ENCODE results near the gene HIGD1A.

- TF ChIP-seq, protein P1, sequence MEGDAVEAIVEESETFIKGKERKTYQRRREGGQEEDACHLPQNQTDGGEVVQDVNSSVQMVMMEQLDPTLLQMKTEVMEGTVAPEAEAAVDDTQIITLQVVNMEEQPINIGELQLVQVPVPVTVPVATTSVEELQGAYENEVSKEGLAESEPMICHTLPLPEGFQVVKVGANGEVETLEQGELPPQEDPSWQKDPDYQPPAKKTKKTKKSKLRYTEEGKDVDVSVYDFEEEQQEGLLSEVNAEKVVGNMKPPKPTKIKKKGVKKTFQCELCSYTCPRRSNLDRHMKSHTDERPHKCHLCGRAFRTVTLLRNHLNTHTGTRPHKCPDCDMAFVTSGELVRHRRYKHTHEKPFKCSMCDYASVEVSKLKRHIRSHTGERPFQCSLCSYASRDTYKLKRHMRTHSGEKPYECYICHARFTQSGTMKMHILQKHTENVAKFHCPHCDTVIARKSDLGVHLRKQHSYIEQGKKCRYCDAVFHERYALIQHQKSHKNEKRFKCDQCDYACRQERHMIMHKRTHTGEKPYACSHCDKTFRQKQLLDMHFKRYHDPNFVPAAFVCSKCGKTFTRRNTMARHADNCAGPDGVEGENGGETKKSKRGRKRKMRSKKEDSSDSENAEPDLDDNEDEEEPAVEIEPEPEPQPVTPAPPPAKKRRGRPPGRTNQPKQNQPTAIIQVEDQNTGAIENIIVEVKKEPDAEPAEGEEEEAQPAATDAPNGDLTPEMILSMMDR (conservative IDR thresholded peaks at IDR 0.05; ENCODE audit: low read depth in 2 of 2) = no peak
- TF ChIP-seq POLR2AphosphoS5 (IDR thresholded peaks at IDR 0.05; ENCODE audit: low read depth) = no peak
- TF ChIP-seq EZH2phosphoT487 (IDR thresholded peaks at IDR 0.05; ENCODE audit: unreplicated experiment) = no peak
- no peak for TF ChIP-seq EZH2 (IDR thresholded peaks at IDR 0.05; ENCODE audit: low read depth, unreplicated experiment)
- no peak for TF ChIP-seq REST (IDR thresholded peaks at IDR 0.05; ENCODE audit: unreplicated experiment)
Observed at GRCh38 chr3:42734263-42734860, 69.9 kb downstream of the HIGD1A start.
